Adipocyte (in vitro differentiated cells): Measurements from ENCODE around the gene CLCC1.
A peak's percentile ranks its signal among the peaks of the same experiment; 100 is the strongest.
"Not testable (repeated sequence)": the region's sequence is repeated elsewhere in the genome, so short reads cannot be mapped to it uniquely, and the experiment has no call there.

Experiments
- DNase-seq: peaks from one replicate; pipeline ENCODE4 v3.0.0-alpha.2; 2015; ENCODE audit warnings: low read depth
- H3K27me3 ChIP-seq: replicated peaks from 2 replicates; pipeline ENCODE4 v1.7.0; 2013; ENCODE audit warnings: mild to moderate bottlenecking, low read length, moderate library complexity; ENCODE audit not compliant: control insufficient read depth, insufficient read depth
- H3K36me3 ChIP-seq: 2 replicates; pipeline ENCODE4 v1.7.0; 2013; ENCODE audit warnings: low read length, mild to moderate bottlenecking, moderate library complexity; ENCODE audit not compliant: control insufficient read depth, insufficient read depth, severe bottlenecking
- H3K4me1 ChIP-seq: 2 replicates; pipeline ENCODE4 v1.7.0; 2013; ENCODE audit warnings: mild to moderate bottlenecking, low read length, moderate library complexity; ENCODE audit not compliant: control insufficient read depth, insufficient read depth
- H3K4me3 ChIP-seq: 2 replicates; pipeline ENCODE4 v1.7.0; 2013; ENCODE audit warnings: mild to moderate bottlenecking, low read length, moderate library complexity
- H3K9ac ChIP-seq: 2 replicates; pipeline ENCODE4 v1.7.0; 2013; ENCODE audit warnings: mild to moderate bottlenecking, low read length, moderate library complexity
- H3K9me3 ChIP-seq: 2 replicates; pipeline ENCODE4 v1.7.0; 2013; ENCODE audit warnings: mild to moderate bottlenecking, low read length, moderate library complexity; ENCODE audit not compliant: control insufficient read depth

CLCC1 gene

GRCh38 chr1:108957888-108958287 is 5.4 kb downstream of the CLCC1 start:
- DNase-seq, result no peak
- H3K4me3 ChIP-seq, result no peak overlapping the region
- peaks cover 17% of the 10 kb centered on the region for H3K36me3 ChIP-seq
- peaks cover 10% of the 10 kb centered on the region for H3K4me1 ChIP-seq
- no peaks in the 10 kb centered on the region for H3K9me3 ChIP-seq
- no peaks in the 10 kb centered on the region for H3K27me3 ChIP-seq
- no peak overlapping the region for H3K9ac ChIP-seq

- DNase-seq, result no peak
- Histone ChIP-seq H3K4me1 (no peaks in the 10 kb centered on the region), H3K9ac (no peak overlapping the region), H3K36me3 (peaks cover 17% of the 10 kb centered on the region), H3K4me3 (no peak overlapping the region), H3K27me3 (no peaks in the 10 kb centered on the region), H3K9me3 (no peaks in the 10 kb centered on the region)
Observed at GRCh38 chr1:108955881-108956280, 7.4 kb downstream of the CLCC1 start.

- Histone ChIP-seq H3K27me3 (no peaks in the 10 kb centered on the region), H3K4me1 (no peaks in the 10 kb centered on the region), H3K9ac (no peak overlapping the region), H3K9me3 (no peaks in the 10 kb centered on the region), H3K36me3 (peaks cover 17% of the 10 kb centered on the region), H3K4me3 (no peak overlapping the region)
- no peak for DNase-seq
Observed at GRCh38 chr1:108955111-108955510, 8.2 kb downstream of the CLCC1 start.

GRCh38 chr1:108953452-108953851 is 9.8 kb downstream of the CLCC1 start:
- no peaks in the 10 kb centered on the region for H3K27me3 ChIP-seq
- H3K9me3 ChIP-seq, result no peaks in the 10 kb centered on the region
- H3K4me3 ChIP-seq, result no peak overlapping the region
- H3K9ac ChIP-seq, result no peak overlapping the region
- H3K36me3 ChIP-seq, result peaks cover 14% of the 10 kb centered on the region
- H3K4me1 ChIP-seq, result peaks cover under 1% of the 10 kb centered on the region
- DNase-seq, result no peak

- Histone ChIP-seq H3K27me3 (no peaks in the 10 kb centered on the region), H3K36me3 (peaks cover 19% of the 10 kb centered on the region), H3K9me3 (no peaks in the 10 kb centered on the region), H3K4me3 (no peak overlapping the region), H3K4me1 (peaks cover 11% of the 10 kb centered on the region), H3K9ac (no peak overlapping the region)
- no peak for DNase-seq
Observed at GRCh38 chr1:108951242-108951641, 12.0 kb downstream of the CLCC1 start.

- no peaks in the 10 kb centered on the region for H3K27me3 ChIP-seq
- peaks cover 11% of the 10 kb centered on the region for H3K4me1 ChIP-seq
- H3K9ac ChIP-seq, result no peak overlapping the region
- H3K36me3 ChIP-seq, result peaks cover 22% of the 10 kb centered on the region
- H3K4me3 ChIP-seq, result no peak overlapping the region
- no peaks in the 10 kb centered on the region for H3K9me3 ChIP-seq
- no peak for DNase-seq
Observed at GRCh38 chr1:108949044-108949443, 14.2 kb downstream of the CLCC1 start.

GRCh38 chr1:108947871-108948525 is 15.3 kb downstream of the CLCC1 start:
- no peaks in the 10 kb centered on the region for H3K27me3 ChIP-seq
- H3K9me3 ChIP-seq, result no peaks in the 10 kb centered on the region

GRCh38 chr1:108936170-108936569 is 27.1 kb downstream of the CLCC1 start:
- Histone ChIP-seq H3K4me1 (no peaks in the 10 kb centered on the region), H3K4me3 (no peak overlapping the region), H3K27me3 (no peaks in the 10 kb centered on the region), H3K9ac (no peak overlapping the region), H3K9me3 (no peaks in the 10 kb centered on the region), H3K36me3 (peaks cover 82% of the 10 kb centered on the region)
- no peak for DNase-seq

More at GRCh38 chr1:108947871-108948525, 15.3 kb downstream of the CLCC1 start:
- H3K4me1 ChIP-seq, result peaks cover 11% of the 10 kb centered on the region
- DNase-seq, result no peak
- peak overlapping the region; percentile 43 for H3K4me3 ChIP-seq
- H3K36me3 ChIP-seq, result peaks cover 27% of the 10 kb centered on the region
- H3K9ac ChIP-seq, result peak overlapping the region; percentile 10

GRCh38 chr1:108933944-108934343 is 29.3 kb downstream of the CLCC1 start:
- Histone ChIP-seq H3K4me1 (no peaks in the 10 kb centered on the region), H3K36me3 (peaks cover 97% of the 10 kb centered on the region), H3K9me3 (no peaks in the 10 kb centered on the region), H3K27me3 (no peaks in the 10 kb centered on the region), H3K4me3 (no peak overlapping the region), H3K9ac (no peak overlapping the region)
- DNase-seq, result no peak

- not testable (repeated sequence) for H3K9ac ChIP-seq, H3K27me3 ChIP-seq, H3K4me1 ChIP-seq, DNase-seq, H3K4me3 ChIP-seq, H3K9me3 ChIP-seq
- peaks cover 98% of the 10 kb centered on the region for H3K36me3 ChIP-seq
Observed at GRCh38 chr1:108927565-108927964, 35.7 kb downstream of the CLCC1 start.

- Histone ChIP-seq H3K9me3 (no peaks in the 10 kb centered on the region), H3K4me3 (no peak overlapping the region), H3K9ac (no peak overlapping the region), H3K4me1 (no peaks in the 10 kb centered on the region), H3K36me3 (peaks cover 84% of the 10 kb centered on the region), H3K27me3 (no peaks in the 10 kb centered on the region)
- DNase-seq, result no peak
Observed at GRCh38 chr1:108925920-108926319, 37.4 kb downstream of the CLCC1 start.

GRCh38 chr1:108916788-108917187 is 46.5 kb downstream of the CLCC1 start:
- Histone ChIP-seq H3K4me1 (peaks cover 3% of the 10 kb centered on the region), H3K9me3 (no peaks in the 10 kb centered on the region), H3K4me3 (no peak overlapping the region), H3K9ac (no peak overlapping the region), H3K36me3 (peaks cover 7% of the 10 kb centered on the region), H3K27me3 (no peaks in the 10 kb centered on the region)
- DNase-seq, result no peak
